Bladder microvascular endothelial cell (primary cell): ENCODE results near the gene CAPNS1. TPM values are rescaled to one million over a fixed set of nuclear protein-coding genes. Genes with fewer than 3 reads are reported as not detected.

Experiments used
- total RNA-seq: library from RNA; depleted of rRNA; stranded (reverse); fragments of >200 nt; gene quantifications from 2 replicates; pipeline ENCODE4 v1.2.3, GENCODE V29; 2014

Gene CAPNS1
- total RNA-seq: 343 and 488 TPM in 2 replicates

GRCh38 chr19:36139473-36140303, at the start of gene CAPNS1:
CAPNS1 (plus strand) TSS chr19:36140066; CDS start chr19:36141012, 946 bp downstream.

GRCh38 chr19:36110487-36111199, 29.2 kb upstream of the CAPNS1 start, which contains the start of gene OVOL3:
OVOL3 (plus strand) TSS chr19:36111143; CDS start chr19:36111203, 60 bp downstream.

GRCh38 chr19:36114721-36115452, 25.0 kb upstream of the CAPNS1 start, which contains the start of gene POLR2I:
POLR2I (minus strand) TSS chr19:36114875; CDS start chr19:36114856, 19 bp downstream.

GRCh38 chr19:36115453-36116343, 24.2 kb upstream of the CAPNS1 start, which contains the start of gene TBCB:
TBCB (plus strand) TSS chr19:36115468; CDS start chr19:36115561, 93 bp downstream.

GRCh38 chr19:36152352-36153091, 12.7 kb downstream of the CAPNS1 start, which contains the start of gene COX7A1:
COX7A1 (minus strand) TSS chr19:36152447; CDS start chr19:36152407, 40 bp downstream.

Other genes with a start within 250 kb of the CAPNS1 start
- gene NFKBID, start 239.5 kb upstream of the CAPNS1 start, total RNA-seq: 3.1 and 3.5 TPM in 2 replicates
- not detected in 2 replicates for gene HCST, start 237.5 kb upstream of the CAPNS1 start, total RNA-seq
- gene TYROBP, start 231.8 kb upstream of the CAPNS1 start, total RNA-seq: not detected in 2 replicates
- 2.5 and 2.8 TPM in 2 replicates for gene LRFN3, start 203.7 kb upstream of the CAPNS1 start, total RNA-seq
- gene SDHAF1, start 144.9 kb upstream of the CAPNS1 start, total RNA-seq: 9.8 and 12.1 TPM in 2 replicates
- 0.06 TPM in 1 of 2 replicates, not detected in the other for gene SYNE4, start 131.3 kb upstream of the CAPNS1 start, total RNA-seq
- 7.4 and 9.4 TPM in 2 replicates for gene ALKBH6, start 125.9 kb upstream of the CAPNS1 start, total RNA-seq
- gene CLIP3, start 107.2 kb upstream of the CAPNS1 start, total RNA-seq: 0.81 and 6.7 TPM in 2 replicates
- gene THAP8, start 85.8 kb upstream of the CAPNS1 start, total RNA-seq: 0.31 and 0.65 TPM in 2 replicates
- gene WDR62, start 85.2 kb upstream of the CAPNS1 start, total RNA-seq: 3.9 and 4.4 TPM in 2 replicates
- gene OVOL3, start 28.9 kb upstream of the CAPNS1 start, total RNA-seq: not detected in 2 replicates
- gene POLR2I, start 25.2 kb upstream of the CAPNS1 start, total RNA-seq: 91.3 and 94.6 TPM in 2 replicates
- gene TBCB, start 24.6 kb upstream of the CAPNS1 start, total RNA-seq: 189 and 207 TPM in 2 replicates
- gene COX7A1, start 12.4 kb downstream of the CAPNS1 start, total RNA-seq: 27.5 and 56.7 TPM in 2 replicates
- 2.4 and 4.8 TPM in 2 replicates for gene ZNF565, start 74.6 kb downstream of the CAPNS1 start, total RNA-seq
- gene ZNF146, start 75.0 kb downstream of the CAPNS1 start, total RNA-seq: 41.9 and 139 TPM in 2 replicates
- 2.1 and 4.7 TPM in 2 replicates for gene ZFP14, start 239.1 kb downstream of the CAPNS1 start, total RNA-seq